NCI-H187 (cell line): Measurements from ENCODE around the gene PAN2.
"Not testable (repeated sequence)": the region's sequence is repeated elsewhere in the genome, so short reads cannot be mapped to it uniquely, and the experiment has no call there.

Experiments
- DNase-seq, 2 experiments: peaks; one replicate each; lab custom pipeline; 2025; lab: John Stamatoyannopoulos, UW

The PAN2 gene

GRCh38 chr12:56346675-56347074 is 12.9 kb upstream of the PAN2 start:
- no peak for DNase-seq

DNA sequence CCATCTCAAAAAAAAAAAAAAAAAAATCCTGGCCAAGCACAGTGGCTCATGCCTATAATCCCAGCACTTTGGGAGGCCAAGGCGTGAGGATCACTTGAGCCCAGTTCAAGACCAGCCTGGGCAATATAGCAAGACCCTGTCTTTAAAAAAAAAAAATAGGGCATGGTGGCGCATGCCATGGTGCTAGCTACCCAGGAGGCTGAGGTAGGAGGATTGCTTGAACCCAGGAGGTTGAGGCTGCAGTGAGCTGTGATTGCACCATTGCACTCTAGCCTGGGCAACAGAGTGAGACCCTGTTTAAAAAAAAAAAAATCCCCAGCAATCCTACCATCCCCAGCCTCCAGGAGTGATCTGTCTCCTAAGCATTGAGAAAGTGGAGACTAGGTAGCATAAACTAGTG is 8.5 kb upstream of the PAN2 start:
- not testable (repeated sequence) for DNase-seq

GRCh38 chr12:56341616-56342015 is 7.8 kb upstream of the PAN2 start:
- no peak for DNase-seq

GRCh38 chr12:56339158-56339422 is 5.3 kb upstream of the PAN2 start:
- DNase-seq: no peak

- DNase-seq: no peak
Observed at GRCh38 chr12:56338308-56339157, 4.7 kb upstream of the PAN2 start, which contains the start of gene IL23A. TSS of gene IL23A (plus strand) at chr12:56338884. CDS start at chr12:56339045, 161 bp downstream.

GRCh38 chr12:56337753-56338251 is 4.0 kb upstream of the PAN2 start:
- no peak for DNase-seq

- no peak for DNase-seq
Observed at GRCh38 chr12:56336361-56337167, 2.8 kb upstream of the PAN2 start.

- not testable (repeated sequence) for DNase-seq
Observed at GRCh38 chr12:56335527-56335926, 1.7 kb upstream of the PAN2 start.

- no peak for DNase-seq
Observed at GRCh38 chr12:56334490-56334793, 642 bp upstream of the PAN2 start.

GRCh38 chr12:56333197-56333678 is 562 bp downstream of the PAN2 start:
- no peak for DNase-seq

- DNase-seq: no peak
Observed at GRCh38 chr12:56332512-56333196, 1.1 kb downstream of the PAN2 start.

DNA sequence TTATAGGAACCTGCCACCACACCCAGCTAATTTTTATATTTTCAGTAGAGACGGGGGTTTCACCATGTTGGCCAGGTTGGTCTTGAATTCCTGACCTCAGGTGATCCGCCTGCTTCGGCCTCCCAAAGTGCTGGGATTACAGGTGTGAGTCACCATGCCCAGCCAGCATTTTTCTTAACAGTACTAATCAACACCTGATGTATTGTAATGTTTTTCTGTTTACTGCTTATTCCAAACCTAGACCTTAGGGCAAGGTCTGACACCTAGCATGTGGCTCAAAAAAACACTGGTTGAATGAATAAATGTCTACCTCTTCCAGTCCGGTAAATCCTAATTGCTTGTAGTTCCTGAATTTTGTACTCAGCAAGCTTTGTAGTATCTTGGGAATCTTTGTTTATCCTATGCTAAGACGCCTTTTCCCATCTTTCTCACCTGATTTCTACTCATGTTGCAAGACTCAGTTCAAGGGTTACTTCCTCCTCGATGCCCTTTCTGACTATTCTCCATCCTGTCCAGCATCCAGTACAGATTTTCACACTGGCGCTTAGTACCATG is 2.8 kb downstream of the PAN2 start:
- DNase-seq: no peak

- no peak for DNase-seq
Observed at GRCh38 chr12:56326533-56326932, 7.3 kb downstream of the PAN2 start.

DNA sequence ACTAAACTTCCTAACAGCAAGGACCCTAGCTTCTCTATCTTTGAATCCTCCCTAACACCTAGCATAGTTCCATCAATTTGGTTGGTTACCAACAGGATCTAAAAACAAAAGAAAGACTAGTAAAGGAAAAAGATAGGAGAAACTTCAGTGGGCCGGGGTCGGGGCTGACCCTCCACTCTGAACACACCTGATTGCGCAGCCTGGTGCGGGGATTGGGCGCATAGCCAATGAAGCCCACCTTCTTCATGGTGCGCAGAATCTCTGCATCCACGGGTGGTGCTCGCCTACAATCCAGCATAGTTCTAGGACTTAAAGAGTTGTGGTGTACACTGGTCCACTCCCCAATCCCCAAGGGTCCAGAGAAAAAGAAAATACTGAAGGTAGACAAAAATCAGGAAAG is 7.7 kb downstream of the PAN2 start:
- no peak for DNase-seq

DNA sequence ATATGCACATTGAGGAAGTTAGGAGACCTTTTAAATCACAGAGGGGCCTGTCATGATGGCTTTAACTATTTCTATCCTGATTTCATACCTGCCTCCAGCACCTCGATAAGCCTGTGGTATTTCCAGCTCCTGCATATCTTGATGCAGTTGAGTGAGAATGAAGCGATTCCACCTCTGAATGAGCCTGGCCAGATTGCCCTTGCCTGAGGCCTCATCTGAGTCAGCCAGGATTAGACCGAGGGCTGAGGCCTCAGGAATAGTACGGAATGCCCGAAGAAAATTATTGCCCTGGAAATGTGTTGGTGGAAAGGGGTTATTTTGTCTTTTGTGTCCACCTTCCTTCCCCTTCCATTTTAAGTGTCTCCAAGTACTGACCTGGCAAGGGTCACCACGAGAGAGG is 9.6 kb downstream of the PAN2 start:
- no peak for DNase-seq

DNA sequence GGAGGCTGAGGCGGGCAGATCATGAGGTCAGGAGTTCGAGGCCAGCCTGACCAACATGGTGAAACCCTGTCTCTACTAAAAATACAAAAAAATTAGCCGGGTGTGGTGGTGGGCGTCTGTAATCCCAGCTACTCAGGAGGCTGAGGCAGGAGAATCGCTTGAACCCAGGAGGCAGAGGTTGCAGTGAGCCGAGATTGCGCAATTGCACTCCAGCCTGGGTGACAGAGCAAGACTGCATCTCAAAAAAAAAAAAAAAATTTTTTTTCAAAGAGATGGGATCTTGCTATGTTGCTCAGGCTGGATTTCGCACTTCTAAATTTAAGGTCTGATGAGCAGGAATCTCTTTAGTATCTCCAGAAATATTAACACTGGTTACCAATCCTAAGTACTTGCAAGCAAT is 12.2 kb downstream of the PAN2 start:
- DNase-seq: not testable (repeated sequence)

GRCh38 chr12:56321027-56321426 is 12.8 kb downstream of the PAN2 start:
- no peak for DNase-seq

DNA sequence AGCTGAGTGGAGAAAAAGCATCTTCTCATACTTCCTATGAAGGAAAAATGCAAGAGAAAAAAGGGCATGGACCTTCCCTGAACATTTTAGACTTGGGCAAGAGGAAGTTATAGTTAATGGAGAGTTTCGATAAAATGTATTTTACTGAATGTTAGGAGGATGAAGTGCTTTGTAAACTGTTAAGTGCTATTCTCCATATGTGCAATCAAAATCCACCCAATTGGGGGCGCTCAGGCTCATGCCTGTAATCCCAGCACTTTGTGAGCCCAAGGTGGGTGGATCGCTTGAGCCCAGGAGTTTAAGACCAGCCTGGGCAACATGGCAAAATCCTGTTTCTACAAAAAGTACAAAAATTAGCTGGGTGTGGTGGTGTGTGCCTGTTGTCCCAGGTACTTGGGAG is 16.1 kb downstream of the PAN2 start:
- no peak for DNase-seq

GRCh38 chr12:56315622-56316473 is 18.0 kb downstream of the PAN2 start, which contains the start of gene CNPY2:
TSS of gene CNPY2 (minus strand) at chr12:56315988. CDS start at chr12:56315217, 771 bp downstream.
- DNase-seq: peak; percentile 89 to 97

- no peak for DNase-seq
Observed at GRCh38 chr12:56315249-56315621, 18.6 kb downstream of the PAN2 start.

DNA sequence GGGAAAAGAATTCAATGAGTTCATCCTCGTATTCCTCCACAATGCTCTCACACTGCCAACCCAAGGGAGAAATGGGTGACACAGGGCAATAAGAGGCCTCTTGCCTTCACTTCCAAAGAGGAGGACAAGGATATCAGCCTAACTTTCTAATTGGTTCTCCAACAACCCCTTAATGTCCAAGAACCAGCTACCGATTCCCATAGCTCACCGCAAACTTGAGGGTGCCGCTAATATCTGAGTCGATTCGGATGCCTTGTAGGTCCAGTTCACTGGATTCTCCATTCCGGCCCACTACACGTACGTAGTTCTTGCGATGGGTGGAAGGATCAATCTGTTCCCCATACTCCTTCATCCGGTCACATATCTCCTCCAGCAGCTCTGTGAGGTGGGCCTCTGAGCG is 22.8 kb downstream of the PAN2 start:
- no peak for DNase-seq
